ENCODE measurements around the gene DPEP1.
"Not testable (repeated sequence)": the region's sequence is repeated elsewhere in the genome, so short reads cannot be mapped to it uniquely, and the experiment has no call there.

DPEP1 gene

DNA sequence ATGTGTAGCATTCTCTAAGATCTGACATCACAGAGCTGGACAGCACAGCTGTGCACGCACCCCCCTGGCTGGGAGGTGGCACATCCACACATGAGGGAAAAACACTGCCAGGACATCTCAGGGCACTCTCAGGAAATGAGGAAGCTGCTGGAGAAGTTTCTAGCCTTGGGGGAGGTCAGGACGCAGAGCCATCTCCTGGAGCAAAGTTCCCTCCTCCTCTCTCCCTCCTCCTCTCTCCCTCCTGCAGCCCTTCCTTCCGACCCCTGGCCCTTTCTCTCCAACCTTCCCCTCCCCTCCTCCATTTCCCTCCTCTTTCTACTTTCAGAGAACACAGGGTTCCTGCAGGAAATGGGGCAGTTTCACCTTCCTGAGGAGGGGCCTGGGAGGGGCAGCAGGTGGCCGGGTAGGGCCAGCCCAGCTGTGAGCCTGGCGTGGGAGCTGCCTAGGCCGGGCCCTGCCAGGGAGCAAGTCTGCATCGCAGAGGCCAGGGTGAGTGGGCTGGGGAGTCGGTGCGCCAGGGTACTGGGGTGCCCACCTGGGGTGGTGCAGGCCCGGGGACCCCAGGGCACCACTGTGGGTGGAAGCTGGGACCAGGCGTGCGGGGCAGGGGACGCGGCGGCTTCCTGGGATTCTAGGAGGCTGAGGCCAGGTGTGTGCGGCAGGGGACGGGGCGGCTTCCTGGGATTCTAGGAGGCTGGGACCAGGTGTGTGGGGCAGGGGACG, at the start of gene DPEP1:
DPEP1 (plus strand) TSS at position 412 of the 723 bp plus-strand sequence. CDS start 16,769 bp downstream, outside the sequence.
- DNase-seq, result peak; percentile 51

DNA sequence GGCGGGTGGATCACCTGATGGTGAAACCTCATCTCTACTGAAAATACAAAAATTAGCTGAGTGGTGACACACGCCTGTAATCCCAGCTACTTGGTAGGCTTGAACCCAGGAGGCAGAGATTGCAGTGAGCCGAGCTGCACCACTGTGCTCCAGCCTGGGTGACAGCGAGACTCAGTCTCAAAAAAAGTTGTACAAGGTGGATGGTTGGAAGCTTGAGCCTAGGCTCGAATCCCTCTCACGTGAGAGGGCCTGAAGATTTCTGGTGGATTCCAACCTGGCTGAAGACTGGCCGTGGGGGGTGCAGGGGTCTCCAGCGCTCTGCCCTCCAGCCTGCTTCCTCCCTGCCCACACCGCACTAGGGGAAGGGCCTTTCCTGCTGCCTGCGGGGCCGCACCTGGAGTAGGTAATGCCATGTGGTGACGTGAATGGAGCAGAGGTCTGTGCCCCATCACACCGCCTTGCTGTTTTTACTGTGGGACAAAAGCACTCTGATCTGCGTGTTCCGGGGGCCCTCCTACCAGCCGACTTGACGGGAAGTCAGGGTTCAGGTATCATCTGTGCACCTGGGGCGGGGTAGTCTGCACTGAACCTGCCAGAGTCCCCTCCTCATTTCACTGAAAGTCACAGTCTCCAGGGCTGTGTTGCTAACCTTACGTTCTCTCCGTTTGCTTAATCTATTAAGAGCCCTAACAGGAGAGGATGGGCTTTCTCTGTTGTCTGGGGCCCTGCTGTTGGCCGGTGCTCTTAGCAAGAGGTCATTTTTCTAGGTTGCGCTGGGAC, 48.8 kb upstream of the DPEP1 start:
- DNase-seq, result no peak

- DNase-seq, result no peak
Observed at GRCh38 chr16:89565256-89565505, 48.3 kb upstream of the DPEP1 start.

DNA sequence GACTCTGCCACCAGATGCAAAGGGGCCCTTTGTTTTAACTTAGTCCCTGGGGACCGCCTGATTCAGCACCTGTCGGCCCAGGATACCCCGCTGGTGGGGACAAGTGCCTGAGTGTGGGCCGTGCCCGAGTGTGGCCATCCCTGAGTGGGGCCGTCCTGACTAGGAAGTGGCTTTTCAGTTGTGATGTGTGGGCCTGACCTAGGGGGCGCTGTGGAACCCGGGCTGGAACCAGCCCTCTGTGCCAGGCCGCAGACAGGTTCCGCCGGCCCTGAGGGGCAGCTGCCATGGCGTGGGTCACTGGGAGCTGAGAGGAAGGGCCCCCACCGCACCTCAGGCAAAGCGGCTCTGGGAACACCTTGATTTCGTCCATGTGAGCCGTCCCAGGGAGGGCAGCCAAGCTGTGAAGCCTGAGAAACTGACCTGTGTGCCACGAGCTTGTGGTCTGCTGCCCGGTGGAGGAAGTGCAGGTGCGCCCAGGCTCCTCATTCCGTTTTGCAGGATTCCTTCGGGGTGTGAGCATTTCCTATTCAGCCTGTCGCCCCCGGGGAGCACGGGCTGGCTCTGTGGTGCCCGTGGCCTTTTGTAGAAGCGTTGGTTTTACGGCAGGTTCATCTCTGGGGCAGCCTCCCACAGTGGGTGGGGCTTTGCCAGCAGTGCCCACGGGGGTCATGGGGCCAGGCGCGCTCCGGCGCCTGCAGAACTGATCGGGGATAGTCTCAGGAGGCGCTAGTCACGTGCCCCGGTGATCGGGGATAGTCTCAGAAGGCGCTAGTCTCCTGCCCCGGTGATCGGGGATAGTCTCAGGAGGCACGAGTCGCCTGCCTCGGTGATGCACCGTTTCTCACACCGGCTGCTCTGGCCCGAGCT, 47.7 kb upstream of the DPEP1 start:
- peak; percentile 66 for DNase-seq

- no peak for DNase-seq
Observed at GRCh38 chr16:89567656-89568594, 45.5 kb upstream of the DPEP1 start.

- DNase-seq, result no peak
Observed at GRCh38 chr16:89569506-89570341, 43.7 kb upstream of the DPEP1 start.

- DNase-seq, result no peak
Observed at GRCh38 chr16:89570342-89570923, 43.0 kb upstream of the DPEP1 start.

GRCh38 chr16:89570983-89571598, 42.4 kb upstream of the DPEP1 start:
- DNase-seq, result not testable (repeated sequence)

DNA sequence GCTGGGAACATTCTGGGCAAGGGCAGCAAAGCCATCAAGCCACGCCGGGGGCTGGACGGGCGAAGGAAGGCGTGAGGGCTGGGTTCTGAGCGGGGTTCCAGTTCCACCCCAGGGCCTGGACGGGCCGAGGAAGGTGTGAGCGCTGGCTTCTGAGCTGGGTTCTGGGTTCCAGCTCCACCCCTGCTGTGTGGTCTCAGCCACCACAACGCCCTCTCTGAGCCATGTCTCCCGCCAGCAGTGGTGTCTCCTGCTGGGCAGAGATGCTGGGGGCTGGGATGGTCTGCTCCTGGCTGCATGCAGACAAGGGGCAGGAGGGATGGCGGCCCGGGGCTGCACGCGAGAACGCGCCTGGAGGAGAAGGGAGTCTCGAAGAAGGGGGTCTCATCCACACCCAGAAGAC, 41.8 kb upstream of the DPEP1 start:
- no peak for DNase-seq

DNA sequence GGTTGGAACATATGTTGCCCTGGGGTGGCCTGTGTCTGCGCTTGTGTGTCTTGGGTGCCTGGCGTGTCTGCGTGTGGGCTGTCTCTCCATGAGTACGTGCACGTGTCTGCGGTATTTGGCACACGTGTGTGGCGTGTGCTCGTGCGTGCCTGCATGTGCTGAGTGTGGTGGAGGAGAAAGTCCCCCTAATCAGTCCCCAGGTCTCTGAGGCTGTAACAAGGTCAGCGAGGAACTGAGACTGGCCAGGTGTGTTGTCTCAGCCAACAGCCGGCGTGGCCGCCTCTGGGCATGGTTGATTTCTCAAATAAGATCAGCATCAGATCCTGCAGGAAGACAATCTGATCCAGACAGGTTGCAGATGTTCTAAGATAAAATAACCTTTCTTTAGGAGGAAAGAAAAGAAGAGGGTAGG, 41.4 kb upstream of the DPEP1 start:
- no peak for DNase-seq

DNA sequence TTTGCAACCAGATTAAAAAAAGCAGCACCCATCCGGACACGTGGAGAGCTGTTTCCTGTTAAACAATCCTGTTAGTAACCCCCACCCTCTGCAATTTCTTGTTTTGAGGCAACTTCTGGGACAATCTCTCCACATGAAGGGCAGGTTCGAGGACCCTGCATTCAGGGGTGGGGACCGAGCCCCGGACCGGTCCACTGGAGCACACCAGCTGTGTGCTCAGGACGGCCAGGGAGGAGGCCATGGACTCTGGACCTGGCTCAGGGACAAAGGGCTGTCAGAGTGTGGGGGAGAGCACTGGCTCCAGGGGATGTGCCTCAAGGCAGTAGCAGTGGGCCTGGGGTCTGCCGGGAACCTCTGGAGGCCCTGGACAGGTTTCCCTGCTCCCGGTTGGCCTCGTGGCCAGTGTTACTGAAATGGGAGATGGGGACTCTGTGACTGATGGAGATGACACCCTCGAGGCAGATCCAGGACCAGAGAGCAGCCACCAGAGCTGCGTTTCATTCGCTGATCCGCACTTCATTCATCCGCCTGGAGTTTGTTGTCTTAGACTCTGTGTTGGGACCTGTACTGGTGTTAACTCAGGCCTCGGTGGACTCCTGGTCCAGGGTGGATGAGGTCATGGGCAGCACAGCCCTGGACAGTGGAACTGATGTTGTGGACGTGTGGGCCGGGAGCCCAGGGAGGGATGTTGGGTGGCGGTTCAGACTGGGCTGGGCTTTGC, 40.8 kb upstream of the DPEP1 start:
- no peak for DNase-seq

DNA sequence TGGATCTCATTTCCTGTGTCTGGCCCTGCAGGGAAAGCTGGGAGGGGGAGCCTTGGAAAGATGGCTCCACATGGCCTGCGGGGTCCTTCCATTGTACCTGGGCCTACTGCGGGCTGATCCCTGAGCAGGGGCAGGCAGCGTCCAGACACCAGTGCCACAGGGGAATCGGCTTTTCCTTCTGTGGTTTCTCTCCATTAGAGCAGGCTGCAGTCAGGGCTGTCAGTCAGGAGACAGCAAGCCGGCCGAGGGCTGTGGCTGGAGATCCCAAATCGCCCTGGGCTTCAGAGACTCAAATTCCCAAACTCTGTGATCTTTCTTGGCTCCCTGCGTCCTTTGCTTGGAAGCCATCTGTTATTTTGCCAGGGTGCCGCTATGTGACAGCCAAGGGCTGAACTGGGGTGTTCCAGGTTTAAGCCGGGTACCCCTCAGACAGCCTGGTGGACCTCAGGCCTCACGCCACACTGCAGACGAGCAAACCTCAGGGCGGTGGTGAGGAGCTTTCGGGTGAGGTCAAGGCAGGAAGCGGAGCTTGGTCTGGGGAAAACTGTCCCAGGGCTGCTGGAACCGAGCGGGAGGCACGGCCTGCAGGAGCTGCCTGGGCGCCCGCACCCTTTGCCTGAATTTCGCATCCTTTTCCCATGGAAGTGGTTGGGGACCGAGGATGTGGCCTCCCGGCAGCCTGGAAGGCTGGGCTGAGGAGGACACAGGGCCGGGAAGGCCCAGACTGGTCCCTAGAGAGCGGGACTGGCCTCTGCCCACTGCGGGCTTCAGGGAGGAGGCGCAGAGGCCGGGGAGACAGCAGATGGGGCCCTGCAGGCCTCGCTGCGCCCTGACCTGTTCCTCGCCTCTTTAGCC, 39.4 kb upstream of the DPEP1 start:
- no peak for DNase-seq

DNA sequence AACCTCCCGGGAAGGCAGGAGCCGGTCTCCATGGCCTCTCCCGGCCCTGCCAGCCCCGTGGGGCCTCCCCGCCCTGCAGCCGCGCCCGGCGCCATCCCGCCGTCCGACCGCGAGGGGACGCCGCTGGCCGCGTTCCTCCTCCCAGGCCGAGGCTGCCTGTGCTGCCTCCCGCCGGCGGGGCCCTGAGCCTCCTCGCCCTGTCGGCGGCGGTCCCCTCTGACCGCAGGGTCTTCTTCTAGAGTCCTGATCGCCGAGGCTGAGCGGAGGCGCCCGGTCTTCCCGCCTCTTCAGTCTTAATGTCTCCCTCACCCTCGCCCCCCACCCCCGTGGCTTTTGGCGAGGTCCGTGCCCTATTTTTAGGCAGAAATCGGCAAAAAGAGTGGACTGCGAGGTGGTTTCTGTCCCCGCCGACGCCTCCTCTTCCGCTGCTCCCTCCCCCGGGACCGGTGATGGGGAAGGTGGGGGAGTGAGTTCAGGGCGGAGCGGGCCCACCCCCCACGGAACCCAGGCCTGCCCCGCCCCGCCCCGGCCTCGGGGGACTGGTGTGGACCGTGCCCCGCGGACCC, 38.7 kb upstream of the DPEP1 start:
- peak; percentile 82 for DNase-seq

GRCh38 chr16:89575247-89576152, 37.9 kb upstream of the DPEP1 start, which contains the start of gene CPNE7:
TSS of gene CPNE7 (plus strand) at chr16:89575758. CDS start at chr16:89575898, 140 bp downstream.
- peak; percentile 56 for DNase-seq

DNA sequence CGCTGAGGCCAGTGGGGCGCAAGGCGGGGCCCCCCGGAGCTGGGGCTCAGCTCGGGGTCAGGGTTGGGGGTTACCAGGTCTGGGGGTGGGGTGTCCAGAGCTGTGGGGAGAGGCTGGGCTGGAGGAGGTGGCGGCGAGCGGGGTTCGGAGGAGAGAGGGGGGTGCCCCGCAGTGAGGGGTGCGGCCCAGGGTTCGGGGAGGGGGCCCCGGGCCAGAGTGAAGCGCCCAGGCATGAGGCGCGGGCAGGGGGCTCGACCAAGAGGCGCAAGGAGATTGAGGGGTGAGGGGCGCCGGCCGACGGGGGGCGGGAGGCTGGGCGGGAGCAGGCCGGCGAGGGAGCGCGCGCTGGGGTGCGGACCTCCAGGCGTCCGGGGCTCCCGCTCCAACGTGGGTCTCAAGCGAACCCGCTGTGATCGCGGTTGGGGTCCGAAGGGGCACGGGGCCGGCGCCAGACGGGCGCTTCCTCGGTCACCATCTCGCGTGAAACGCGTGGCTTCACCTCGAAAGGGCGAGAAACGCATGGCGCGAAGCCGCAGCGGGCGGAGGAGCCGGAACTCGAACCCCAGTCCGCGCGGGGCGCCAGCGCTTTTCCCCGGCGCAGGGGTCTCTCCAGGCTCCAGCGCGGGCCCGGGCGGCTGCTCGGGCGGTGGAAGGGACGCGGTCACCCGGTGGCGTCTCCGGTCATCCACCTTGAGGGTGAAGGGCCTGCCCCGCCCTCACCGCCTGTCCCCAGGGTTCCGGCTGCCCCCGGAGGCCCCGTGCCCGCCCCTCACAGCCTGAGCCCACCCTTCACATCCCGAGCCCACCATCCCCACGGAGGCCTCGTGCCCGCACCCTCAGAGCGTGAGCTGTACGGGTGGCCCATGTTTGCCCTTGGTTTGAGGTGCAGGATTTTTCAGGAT, 37.0 kb upstream of the DPEP1 start:
- DNase-seq, result no peak

DNA sequence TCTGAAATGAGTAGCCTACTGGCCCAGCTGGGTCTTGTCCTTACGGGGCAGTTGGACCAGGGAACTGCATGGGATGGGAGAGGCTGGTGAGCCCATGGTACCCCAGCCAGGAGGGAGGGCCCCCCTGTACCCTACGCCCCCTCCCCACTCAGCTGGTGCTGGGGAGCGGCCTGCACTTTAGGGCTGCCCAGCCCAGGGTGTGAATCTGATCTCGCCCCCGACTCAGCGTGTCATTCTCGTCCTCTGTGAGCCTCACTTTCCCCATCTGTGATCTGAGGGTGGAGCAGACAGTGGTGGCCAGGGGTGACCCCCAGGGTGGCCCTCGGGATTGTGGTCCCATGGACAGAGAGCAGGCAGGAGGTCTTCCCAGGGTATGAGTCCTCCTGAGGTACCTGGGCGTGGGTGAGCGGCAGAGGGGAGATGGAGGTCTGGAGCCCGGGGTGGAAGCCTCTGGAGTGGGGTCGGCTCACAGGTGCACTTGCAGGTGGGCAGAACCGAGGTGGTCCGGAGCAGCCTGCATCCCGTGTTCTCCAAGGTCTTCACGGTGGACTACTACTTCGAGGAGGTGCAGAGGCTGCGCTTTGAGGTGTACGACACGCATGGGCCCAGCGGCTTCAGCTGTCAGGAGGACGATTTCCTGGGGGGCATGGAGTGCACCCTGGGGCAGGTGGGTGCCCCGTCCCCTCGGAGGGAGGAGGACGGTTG, 36.2 kb upstream of the DPEP1 start:
- no peak for DNase-seq
